ENCODE results near the gene ERAS.

ERAS gene

DNA sequence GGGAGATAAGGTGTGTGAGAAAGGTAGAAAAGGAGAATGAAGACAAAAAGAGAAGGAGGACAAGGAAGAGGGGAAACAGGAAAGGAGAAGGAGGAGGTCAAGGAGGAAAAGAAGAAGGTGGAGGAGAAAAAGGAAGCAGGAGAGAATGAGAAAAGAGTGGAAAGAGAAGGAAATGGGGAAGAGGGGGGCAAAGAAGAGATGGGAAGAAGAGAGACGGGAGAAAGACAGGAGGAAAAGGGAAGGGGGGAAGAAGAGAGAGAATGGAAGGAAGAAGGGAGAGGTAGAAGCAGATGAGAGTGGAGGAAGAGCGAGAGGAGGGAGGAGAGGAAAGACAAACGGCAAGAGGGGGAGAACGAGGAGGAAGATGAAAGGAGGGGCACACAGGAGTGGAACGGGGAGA lies 35.8 kb upstream of the ERAS start:
- Mint-ChIP-seq H3K36me3 (no peaks in the 10 kb centered on the region), H3K9me3 (ENCODE audit: low read depth) (no peaks in the 10 kb centered on the region), H3K4me3 (no peak overlapping the region), H3K27me3 (no peaks in the 10 kb centered on the region), H3K27ac (no peak overlapping the region), H3K4me1 (ENCODE audit: low read depth) (peaks cover 15% of the 10 kb centered on the region)

DNA sequence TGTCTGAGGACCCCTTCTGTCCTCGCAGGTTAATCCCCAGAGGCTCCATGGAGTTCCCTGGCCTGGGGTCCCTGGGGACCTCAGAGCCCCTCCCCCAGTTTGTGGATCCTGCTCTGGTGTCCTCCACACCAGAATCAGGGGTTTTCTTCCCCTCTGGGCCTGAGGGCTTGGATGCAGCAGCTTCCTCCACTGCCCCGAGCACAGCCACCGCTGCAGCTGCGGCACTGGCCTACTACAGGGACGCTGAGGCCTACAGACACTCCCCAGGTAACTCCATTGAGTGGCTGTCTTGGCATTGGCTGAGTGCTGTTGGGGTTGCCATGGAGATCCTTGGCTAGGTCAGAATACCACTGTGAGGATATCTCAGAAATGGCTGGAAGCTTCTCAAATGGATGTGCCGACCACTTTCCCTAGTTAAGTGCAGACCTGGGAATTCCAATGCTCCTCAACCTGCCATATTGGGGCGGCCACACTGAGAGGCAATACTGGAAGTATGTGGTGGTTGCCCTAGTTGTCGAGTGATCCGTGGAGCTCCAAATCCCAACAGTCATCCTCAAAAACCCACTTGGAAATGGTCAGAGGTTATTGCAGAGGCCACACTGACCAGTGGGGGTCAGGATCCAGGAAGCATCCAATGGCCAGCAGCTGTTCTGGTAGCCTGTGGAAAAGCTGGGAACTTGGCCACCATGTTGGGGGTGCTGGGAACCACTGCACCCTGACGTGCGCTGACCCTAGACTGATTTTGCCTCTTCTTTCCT lies 35.1 kb upstream of the ERAS start:
- Mint-ChIP-seq H3K27ac (no peak overlapping the region), H3K4me1 (ENCODE audit: low read depth) (peaks cover 15% of the 10 kb centered on the region), H3K9me3 (ENCODE audit: low read depth) (no peaks in the 10 kb centered on the region), H3K27me3 (no peaks in the 10 kb centered on the region), H3K36me3 (no peaks in the 10 kb centered on the region), H3K4me3 (no peak overlapping the region)

DNA sequence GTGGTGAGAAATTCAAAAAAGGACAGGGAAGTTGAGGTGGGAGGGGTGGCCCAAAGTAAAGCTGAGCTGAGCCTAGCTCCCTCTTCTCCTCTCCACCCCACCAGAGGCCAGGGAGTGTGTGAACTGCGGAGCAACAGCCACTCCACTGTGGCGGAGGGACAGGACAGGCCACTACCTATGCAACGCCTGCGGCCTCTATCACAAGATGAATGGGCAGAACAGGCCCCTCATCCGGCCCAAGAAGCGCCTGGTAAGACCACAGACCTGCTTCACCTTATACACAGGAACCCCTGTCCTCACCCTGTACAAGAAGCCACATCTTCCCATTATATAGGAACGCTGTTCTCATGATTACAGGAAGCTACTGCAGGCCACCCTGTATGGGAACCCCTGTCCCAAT lies 34.1 kb upstream of the ERAS start:
- no peaks in the 10 kb centered on the region for H3K36me3 Mint-ChIP-seq
- no peak overlapping the region for H3K4me3 Mint-ChIP-seq
- H3K27me3 Mint-ChIP-seq: no peaks in the 10 kb centered on the region
- H3K9me3 Mint-ChIP-seq (ENCODE audit: low read depth): no peaks in the 10 kb centered on the region
- H3K4me1 Mint-ChIP-seq (ENCODE audit: low read depth): peaks cover 15% of the 10 kb centered on the region
- no peak overlapping the region for H3K27ac Mint-ChIP-seq

GRCh38 chrX:48793935-48794334 lies 32.4 kb upstream of the ERAS start:
- Mint-ChIP-seq H3K9me3 (ENCODE audit: low read depth) (no peaks in the 10 kb centered on the region), H3K27ac (no peak overlapping the region), H3K36me3 (no peaks in the 10 kb centered on the region), H3K27me3 (no peaks in the 10 kb centered on the region), H3K4me1 (ENCODE audit: low read depth) (peaks cover 10% of the 10 kb centered on the region), H3K4me3 (no peak overlapping the region)

- no peak overlapping the region for H3K4me3 Mint-ChIP-seq
- H3K9me3 Mint-ChIP-seq (ENCODE audit: low read depth): no peaks in the 10 kb centered on the region
- H3K27me3 Mint-ChIP-seq: no peaks in the 10 kb centered on the region
- H3K36me3 Mint-ChIP-seq: no peaks in the 10 kb centered on the region
- peaks cover 6% of the 10 kb centered on the region for H3K4me1 Mint-ChIP-seq (ENCODE audit: low read depth)
- H3K27ac Mint-ChIP-seq: no peak overlapping the region
These were observed 31.9 kb upstream of the ERAS start for GRCh38 chrX:48794340-48794910.

DNA sequence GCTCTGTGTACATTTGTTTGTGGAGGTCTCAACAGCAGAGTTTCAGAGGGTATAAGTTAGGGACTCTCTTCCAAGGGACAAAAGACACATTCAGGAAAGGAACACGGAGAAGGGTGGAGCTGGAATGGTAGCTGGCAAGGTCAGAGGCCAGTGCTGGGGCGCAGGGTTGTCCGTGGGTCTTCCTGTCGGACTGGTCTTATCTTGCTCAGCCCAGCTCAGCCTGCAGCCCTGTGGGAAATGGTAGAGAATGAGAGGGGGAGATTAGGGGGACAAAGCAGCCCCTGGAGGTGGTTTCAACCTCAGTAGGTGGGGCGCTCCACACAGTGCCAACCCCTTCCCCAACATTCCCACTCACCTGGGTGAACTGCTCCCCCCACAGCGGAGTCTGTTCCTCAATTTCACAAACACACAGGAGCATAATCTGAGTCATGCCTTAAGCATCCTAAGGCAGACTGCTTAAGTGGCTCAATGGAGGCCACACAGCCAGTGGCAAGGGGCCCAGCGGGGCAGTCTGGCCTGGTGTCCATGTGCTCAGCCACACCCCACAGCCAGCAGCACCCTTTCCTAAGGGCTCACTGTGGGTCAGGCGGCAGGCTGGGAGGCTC lies 31.3 kb upstream of the ERAS start:
- peaks cover under 1% of the 10 kb centered on the region for H3K4me1 Mint-ChIP-seq (ENCODE audit: low read depth)
- H3K36me3 Mint-ChIP-seq: no peaks in the 10 kb centered on the region
- H3K4me3 Mint-ChIP-seq: no peak overlapping the region
- no peaks in the 10 kb centered on the region for H3K27me3 Mint-ChIP-seq
- H3K9me3 Mint-ChIP-seq (ENCODE audit: low read depth): no peaks in the 10 kb centered on the region
- H3K27ac Mint-ChIP-seq: no peak overlapping the region

DNA sequence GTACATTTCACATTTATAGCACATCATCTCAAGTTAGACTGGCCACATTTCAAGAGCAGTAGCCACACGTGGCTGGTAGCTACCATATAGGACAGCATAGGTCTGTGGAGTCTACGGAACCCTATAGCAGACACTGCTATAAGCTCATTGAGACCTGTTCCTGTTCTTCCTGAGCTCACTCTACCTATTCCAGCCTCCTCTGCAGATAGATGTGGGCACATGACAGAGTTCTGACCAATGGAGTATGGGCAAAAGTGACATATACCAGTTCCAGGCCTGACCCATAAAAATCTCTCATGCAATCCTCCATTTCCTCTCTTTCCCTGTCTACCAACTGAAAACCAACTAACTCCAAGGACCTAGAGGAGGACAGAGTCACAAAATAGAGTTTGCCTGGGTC lies 28.0 kb upstream of the ERAS start:
- Mint-ChIP-seq H3K9me3 (ENCODE audit: low read depth) (no peaks in the 10 kb centered on the region), H3K27me3 (no peaks in the 10 kb centered on the region), H3K36me3 (no peaks in the 10 kb centered on the region), H3K27ac (no peak overlapping the region), H3K4me3 (no peak overlapping the region), H3K4me1 (ENCODE audit: low read depth) (peaks cover 12% of the 10 kb centered on the region)

DNA sequence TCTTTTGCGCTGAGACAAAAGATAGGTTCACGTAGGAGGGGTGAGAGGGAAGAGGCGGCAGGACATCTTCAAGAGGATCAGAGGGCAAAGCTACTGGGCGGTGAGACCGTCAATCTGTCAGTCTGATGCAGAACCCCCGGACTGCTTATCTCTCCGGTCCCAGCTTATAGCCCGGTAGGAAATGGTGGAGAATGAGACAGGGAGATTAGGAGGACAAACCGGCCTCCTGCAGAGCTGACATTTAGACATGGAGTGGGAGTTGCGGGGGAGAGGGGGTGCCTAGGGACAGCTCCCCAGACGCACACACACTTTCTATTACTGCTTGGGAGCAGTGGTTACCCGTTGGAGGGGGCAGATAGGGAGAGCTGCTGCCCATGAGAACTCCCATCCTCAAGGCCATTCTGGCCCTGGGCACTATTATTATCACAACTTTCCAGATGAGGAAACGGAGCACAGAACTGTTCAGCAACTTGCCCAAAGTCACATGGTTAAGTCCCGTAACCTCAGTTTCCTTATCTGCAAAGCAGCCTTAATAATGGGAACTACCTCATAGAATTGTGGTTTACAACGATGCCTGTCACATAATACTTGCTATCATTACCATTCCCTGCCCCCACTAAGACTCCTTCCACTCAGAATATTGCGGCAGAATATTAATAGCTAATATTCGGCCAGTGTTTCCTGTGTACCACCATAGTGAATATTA lies 25.6 kb upstream of the ERAS start:
- peak overlapping the region; percentile 96 for H3K4me3 Mint-ChIP-seq
- no peaks in the 10 kb centered on the region for H3K36me3 Mint-ChIP-seq
- H3K27ac Mint-ChIP-seq: peak overlapping the region; percentile 98
- H3K27me3 Mint-ChIP-seq: no peaks in the 10 kb centered on the region
- H3K4me1 Mint-ChIP-seq (ENCODE audit: low read depth): peaks cover 13% of the 10 kb centered on the region
- H3K9me3 Mint-ChIP-seq (ENCODE audit: low read depth): no peaks in the 10 kb centered on the region

DNA sequence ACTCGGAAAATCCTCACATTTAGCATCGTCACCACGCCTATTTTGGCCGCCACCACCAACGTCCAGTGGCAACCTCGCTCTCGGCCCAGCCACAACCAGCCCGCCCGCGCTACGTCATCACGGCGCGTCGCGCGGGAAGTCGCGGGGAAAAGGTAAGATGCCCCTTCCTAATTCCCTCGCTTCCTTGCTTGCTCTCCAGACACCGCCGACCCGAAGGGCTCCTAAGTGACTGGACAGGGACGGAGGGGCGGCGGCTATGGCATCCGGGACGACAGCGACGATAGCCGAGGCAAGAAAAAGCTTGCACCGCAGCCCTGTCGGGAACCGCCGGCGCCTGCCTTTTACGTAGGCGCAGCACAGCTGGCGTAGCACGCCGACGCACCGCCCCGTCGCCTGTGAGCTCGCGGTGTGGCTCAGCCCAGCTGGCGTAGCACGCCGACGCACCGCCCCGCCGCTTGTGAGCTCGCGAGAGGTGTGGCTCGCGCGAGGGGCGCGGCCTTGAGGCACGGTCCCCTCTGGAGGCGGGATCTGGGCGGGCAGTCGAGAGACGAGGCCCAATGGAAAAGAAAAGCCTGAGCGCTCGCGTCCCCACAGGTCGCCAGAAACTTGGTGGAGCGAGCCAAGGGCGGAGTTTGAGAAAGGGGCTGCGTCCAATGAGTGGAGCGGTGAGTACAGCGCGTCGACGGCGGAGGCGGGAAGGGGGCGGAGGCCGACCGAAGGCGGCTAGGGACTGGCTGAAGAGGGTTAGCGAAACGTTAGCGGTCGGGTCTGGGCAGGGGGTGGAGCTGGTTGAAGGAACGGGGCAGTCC lies 24.8 kb upstream of the ERAS start, which contains the start of gene HDAC6:
Gene HDAC6, plus strand, starts transcription at position 788 of the 809 bp plus-strand sequence. CDS start 626 bp downstream, outside the sequence.
- Mint-ChIP-seq H3K4me3 (peak within 1 kb of the TSS; percentile 96), H3K9me3 (ENCODE audit: low read depth) (no peaks in the 10 kb centered on the region), H3K27ac (peak within 1 kb of the TSS; percentile 98), H3K4me1 (ENCODE audit: low read depth) (peaks cover 16% of the 10 kb centered on the region), H3K36me3 (no peaks in the 10 kb centered on the region), H3K27me3 (no peaks in the 10 kb centered on the region)

DNA sequence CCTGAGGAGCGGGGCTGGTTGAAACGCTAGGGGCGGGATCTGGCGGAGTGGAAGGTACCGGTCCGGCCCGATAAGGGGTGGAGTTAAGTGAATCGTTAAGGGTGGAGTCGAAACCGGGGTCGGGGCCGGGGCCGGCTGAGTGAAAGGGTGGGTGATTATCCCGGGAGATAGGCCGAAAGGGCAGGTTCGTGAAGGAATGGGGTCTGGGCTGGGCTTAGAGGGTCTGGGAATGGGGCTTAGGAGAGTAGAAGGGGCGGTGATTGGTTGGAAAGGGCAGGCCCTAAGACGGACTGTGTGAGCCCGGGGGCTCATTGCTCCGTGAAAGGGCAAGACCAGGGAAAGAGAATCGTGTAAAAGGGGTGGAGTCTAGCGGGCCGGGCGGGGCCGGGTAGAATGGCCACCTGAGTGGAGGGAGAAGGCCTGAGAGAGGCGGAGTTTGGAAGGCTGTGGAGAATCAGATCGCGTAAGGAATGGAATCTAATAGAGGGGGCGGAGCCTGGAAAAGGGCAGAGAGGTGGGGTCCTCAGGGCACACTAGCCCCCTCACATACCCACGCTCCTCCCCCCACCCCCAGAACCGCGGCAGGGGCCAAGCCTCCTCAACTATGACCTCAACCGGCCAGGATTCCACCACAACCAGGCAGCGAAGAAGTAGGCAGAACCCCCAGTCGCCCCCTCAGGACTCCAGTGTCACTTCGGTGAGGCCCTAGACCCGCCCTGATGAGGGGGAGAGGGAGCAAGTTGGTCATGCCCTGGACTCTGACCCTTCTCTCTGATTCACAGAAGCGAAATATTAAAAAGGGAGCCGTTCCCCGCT lies 24.0 kb upstream of the ERAS start:
- H3K4me3 Mint-ChIP-seq: peak overlapping the region; percentile 96
- H3K4me1 Mint-ChIP-seq (ENCODE audit: low read depth): peaks cover 21% of the 10 kb centered on the region
- no peaks in the 10 kb centered on the region for H3K36me3 Mint-ChIP-seq
- no peaks in the 10 kb centered on the region for H3K27me3 Mint-ChIP-seq
- H3K27ac Mint-ChIP-seq: peak overlapping the region; percentile 98
- H3K9me3 Mint-ChIP-seq (ENCODE audit: low read depth): no peaks in the 10 kb centered on the region

DNA sequence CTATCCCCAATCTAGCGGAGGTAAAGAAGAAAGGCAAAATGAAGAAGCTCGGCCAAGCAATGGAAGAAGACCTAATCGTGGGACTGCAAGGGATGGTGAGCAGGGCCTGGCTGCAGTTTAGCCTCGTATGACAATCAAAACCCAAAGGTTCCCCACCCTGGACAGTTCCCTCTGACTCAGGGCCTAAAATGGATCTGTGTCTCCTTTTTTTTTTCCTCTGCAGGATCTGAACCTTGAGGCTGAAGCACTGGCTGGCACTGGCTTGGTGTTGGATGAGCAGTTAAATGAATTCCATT lies 23.5 kb upstream of the ERAS start:
- H3K4me1 Mint-ChIP-seq (ENCODE audit: low read depth): peaks cover 21% of the 10 kb centered on the region
- no peaks in the 10 kb centered on the region for H3K9me3 Mint-ChIP-seq (ENCODE audit: low read depth)
- H3K36me3 Mint-ChIP-seq: no peaks in the 10 kb centered on the region
- H3K4me3 Mint-ChIP-seq: peak overlapping the region; percentile 96
- H3K27ac Mint-ChIP-seq: peak overlapping the region; percentile 98
- no peaks in the 10 kb centered on the region for H3K27me3 Mint-ChIP-seq

DNA sequence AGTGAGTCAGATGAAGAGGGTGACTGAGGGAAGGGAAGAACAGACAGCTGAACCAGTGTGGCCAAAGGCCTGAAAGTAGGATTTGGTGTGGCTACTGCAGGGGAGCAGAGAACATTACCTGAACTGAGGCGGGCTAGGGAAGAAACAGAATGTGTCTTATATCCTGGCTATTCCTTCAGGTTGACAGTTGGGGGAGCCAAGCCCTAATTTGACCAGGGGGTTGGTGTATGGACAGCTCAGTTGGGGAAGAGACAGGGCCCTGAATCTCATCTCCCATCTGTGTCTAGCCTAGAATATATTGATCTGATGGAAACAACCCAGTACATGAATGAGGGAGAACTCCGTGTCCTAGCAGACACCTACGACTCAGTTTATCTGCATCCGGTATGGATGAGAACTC lies 20.2 kb upstream of the ERAS start:
- H3K27ac Mint-ChIP-seq: no peak overlapping the region
- no peaks in the 10 kb centered on the region for H3K36me3 Mint-ChIP-seq
- H3K9me3 Mint-ChIP-seq (ENCODE audit: low read depth): no peaks in the 10 kb centered on the region
- no peak overlapping the region for H3K4me3 Mint-ChIP-seq
- H3K27me3 Mint-ChIP-seq: no peaks in the 10 kb centered on the region
- peaks cover 16% of the 10 kb centered on the region for H3K4me1 Mint-ChIP-seq (ENCODE audit: low read depth)

GRCh38 chrX:48813644-48814043 lies 12.7 kb upstream of the ERAS start:
- Mint-ChIP-seq H3K9me3 (ENCODE audit: low read depth) (no peaks in the 10 kb centered on the region), H3K27me3 (no peaks in the 10 kb centered on the region), H3K27ac (no peak overlapping the region), H3K36me3 (peaks cover 3% of the 10 kb centered on the region), H3K4me3 (no peak overlapping the region), H3K4me1 (ENCODE audit: low read depth) (no peaks in the 10 kb centered on the region)

DNA sequence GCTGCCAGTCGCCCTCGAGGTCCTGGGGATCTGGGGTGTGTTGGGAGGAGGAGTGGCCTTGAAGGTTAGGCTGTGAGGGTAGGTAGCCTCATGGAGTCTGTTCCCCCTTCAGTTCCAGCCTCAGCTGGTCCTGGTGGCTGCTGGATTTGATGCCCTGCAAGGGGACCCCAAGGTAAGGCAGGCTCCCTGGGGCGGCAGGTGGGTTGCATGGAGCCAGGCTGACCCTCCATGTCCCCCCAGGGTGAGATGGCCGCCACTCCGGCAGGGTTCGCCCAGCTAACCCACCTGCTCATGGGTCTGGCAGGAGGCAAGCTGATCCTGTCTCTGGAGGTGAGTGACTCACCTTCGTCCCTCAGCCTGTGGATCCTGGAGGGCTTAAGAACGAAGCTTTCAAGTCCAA lies 11.6 kb upstream of the ERAS start:
- Mint-ChIP-seq H3K4me1 (ENCODE audit: low read depth) (no peaks in the 10 kb centered on the region), H3K27me3 (no peaks in the 10 kb centered on the region), H3K4me3 (no peak overlapping the region), H3K9me3 (ENCODE audit: low read depth) (no peaks in the 10 kb centered on the region), H3K36me3 (peaks cover 3% of the 10 kb centered on the region), H3K27ac (no peak overlapping the region)

Measured in activated naive CD8-positive, alpha-beta T cell (primary cell).